Cortex of kidney (tissue), 1 donor: ENCODE data around the gene FOXD3.

Experiments used
- DNase-seq: peaks from one replicate; lab custom pipeline; 2025; lab: John Stamatoyannopoulos, UW

Gene FOXD3

DNA sequence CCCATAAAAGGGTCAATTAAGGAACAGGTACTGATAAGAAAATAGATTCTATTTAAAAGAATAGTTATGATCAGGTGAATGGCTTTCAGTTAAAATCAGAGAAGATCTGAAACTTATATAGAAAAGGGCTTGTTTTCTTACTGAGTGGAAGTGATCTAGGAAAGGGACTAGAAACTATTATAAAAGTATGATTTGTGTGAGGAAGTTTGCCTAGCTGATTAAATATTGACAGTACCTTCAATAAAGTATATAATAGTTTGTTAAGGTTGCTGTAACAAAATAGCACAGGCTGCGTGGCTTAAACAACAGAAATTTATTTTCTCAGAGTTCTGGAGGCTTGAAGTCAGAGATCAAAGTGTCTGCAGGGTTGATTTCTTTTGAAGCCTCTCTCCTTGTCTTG lies 39.7 kb downstream of the FOXD3 start:
- DNase-seq, result no peak

DNA sequence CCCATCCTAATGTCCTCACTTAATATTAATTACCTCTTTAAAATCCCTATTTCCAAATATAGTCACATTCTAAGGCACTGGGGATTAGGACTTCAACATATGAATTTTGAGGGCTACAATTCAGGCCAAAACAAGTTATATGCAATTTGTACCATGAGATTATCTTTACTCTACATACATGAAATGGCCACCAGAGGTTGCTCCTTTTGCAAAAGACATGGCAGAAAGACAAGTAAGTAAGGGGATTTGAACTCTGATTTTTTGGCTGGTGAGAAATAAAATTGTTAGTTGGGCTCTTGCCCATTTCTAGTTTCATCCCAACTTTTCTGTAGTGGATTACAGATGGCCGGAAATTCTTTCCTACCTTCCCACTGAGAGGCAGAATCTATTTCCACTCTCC lies 40.2 kb downstream of the FOXD3 start:
- DNase-seq, result no peak

DNA sequence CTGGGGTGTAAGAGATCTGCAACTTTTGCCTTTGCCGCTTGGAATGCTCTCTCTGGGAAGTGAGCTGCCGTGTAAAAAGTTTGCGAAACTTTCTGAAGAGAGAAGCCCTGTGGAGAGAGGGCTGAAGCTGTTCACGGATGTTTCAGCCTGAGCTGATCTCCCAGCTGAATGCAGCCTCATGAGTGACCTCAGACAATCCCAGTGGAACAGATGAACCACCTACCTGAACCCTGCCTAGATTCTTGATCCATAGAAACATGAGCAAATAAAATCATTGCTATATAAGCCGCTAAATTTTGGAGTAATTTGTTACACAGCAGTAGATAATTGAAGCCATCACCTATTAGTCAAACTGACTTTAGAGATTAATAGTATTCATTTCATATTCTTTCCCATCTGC lies 40.6 kb downstream of the FOXD3 start:
- DNase-seq, result no peak

- DNase-seq, result no peak
These were observed 44.5 kb downstream of the FOXD3 start for GRCh38 chr1:63366908-63367214.

- peak; percentile 62 for DNase-seq
These were observed 45.1 kb downstream of the FOXD3 start, which contains the start of gene ALG6 for GRCh38 chr1:63367215-63368103. TSS of gene ALG6 (plus strand) at chr1:63367627. CDS start at chr1:63370978, 3,351 bp downstream.

DNA sequence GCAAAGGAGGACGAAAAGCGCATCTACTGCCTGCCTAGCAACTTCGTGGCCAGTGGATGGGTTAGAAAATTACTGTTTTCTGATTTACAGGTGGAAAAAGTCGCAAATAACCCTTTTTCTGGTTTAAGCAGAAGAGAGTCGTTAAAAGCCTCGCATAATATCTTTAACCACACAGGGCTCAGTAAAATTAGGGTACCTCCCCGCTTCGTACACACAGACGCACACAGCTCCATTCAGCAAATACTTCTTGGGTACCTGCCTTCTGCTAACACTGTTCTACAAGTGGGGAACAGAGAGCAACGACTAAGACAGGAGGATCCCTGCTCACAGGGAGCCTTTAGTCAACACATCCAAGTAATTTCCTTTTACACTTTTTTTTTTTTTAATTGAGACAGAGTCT lies 45.8 kb downstream of the FOXD3 start:
- no peak for DNase-seq
